GM12891 (cell line): Measurements from ENCODE around the gene DRAM1.

Experiments used
- DNase-seq: peaks from one replicate; pipeline ENCODE4 v3.0.0; 2011; ENCODE audit warnings: low spot score; ENCODE audit not compliant: insufficient read length
- FAIRE-seq: peaks from 2 replicates; lab custom pipeline; 2011; peaks lifted over from hg19 to GRCh38; lab: Jason Lieb, UNC
- PAX5 ChIP-seq: IDR thresholded peaks from 2 replicates; pipeline ENCODE4 v1.6.1; 2011; ENCODE audit warnings: low read length, moderate library complexity, mild to moderate bottlenecking; ENCODE audit not compliant: insufficient read depth, severe bottlenecking
- POLR2A ChIP-seq: IDR thresholded peaks from 2 replicates; pipeline ENCODE4 v1.6.1; 2011; ENCODE audit warnings: low read depth, low read length, control low read depth
- POLR2AphosphoS5 ChIP-seq: IDR thresholded peaks from 2 replicates; pipeline ENCODE4 v1.6.1; 2011; ENCODE audit warnings: low read depth, low read length, control low read depth
- POU2F2 ChIP-seq: IDR thresholded peaks from 2 replicates; pipeline ENCODE4 v1.6.1; 2011; ENCODE audit warnings: low read depth, mild to moderate bottlenecking, control low read depth, low read length, moderate library complexity
- SPI1 ChIP-seq: IDR thresholded peaks from 2 replicates; pipeline ENCODE4 v1.6.1; 2011; ENCODE audit warnings: low read depth, low read length, control low read depth
- TAF1 ChIP-seq: IDR thresholded peaks from 2 replicates; pipeline ENCODE4 v1.6.1; 2011; ENCODE audit warnings: low read depth, low read length, control low read depth

The DRAM1 gene

DNA sequence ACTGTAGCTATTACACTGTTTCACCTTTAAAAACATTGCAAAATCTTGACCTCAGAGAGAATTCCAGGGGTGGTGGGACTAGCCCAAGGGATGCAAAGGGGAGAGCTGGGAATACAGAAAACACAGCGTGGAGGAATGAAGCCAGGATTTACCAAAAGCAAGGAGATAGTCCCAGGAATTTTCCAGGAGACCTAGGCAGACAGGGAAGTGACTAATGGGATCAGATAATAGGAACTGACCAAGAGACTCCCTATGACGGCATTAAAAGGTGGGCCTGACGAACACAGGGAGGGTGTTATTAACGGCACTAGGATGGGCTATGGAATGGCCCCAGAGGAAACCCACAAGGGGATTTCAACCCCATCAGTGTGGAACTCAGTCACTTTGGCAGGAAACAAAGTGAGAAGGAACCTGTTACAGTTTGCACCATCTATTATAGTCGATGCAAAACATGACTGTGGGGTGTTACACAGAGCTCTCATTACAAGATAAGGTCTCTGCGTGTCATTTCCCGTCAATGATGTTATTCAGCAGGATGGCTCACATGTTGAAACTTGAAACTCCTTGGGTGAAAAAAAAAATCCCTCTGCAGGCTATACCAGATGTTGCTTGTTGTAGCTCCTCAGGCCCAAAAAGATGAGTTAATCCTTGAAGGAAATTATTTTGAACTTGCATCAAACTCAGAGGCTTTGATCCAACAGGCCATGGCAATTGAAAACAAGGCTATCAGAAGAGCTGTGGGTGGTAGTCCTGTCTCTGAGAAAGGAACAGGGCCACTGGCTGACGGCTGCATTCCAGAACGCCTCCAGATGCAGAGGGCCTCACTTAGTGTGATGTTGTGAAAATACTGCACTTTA, 58.7 kb downstream of the DRAM1 start:
- TF ChIP-seq SPI1 (0 out of 2 replicates have a peak, but pooled peaks have one; percentile 22), POLR2A (peak; percentile 94), PAX5 (no peak), TAF1 (peak; percentile 14; the same call in 1 of the 2 replicates), POLR2AphosphoS5 (peak; percentile 85; the same call in 1 of the 2 replicates), POU2F2 (no peak; the same call in 1 of the 2 replicates)
- DNase-seq: no peak
- peak; percentile 83 for FAIRE-seq

GRCh38 chr12:101939306-101939705, 61.9 kb downstream of the DRAM1 start:
- TF ChIP-seq TAF1: no peak
- TF ChIP-seq POU2F2: no peak
- no peak for TF ChIP-seq SPI1
- no peak for TF ChIP-seq PAX5
- TF ChIP-seq POLR2AphosphoS5: no peak
- no peak for TF ChIP-seq POLR2A
- no peak for FAIRE-seq
- DNase-seq: no peak

DNA sequence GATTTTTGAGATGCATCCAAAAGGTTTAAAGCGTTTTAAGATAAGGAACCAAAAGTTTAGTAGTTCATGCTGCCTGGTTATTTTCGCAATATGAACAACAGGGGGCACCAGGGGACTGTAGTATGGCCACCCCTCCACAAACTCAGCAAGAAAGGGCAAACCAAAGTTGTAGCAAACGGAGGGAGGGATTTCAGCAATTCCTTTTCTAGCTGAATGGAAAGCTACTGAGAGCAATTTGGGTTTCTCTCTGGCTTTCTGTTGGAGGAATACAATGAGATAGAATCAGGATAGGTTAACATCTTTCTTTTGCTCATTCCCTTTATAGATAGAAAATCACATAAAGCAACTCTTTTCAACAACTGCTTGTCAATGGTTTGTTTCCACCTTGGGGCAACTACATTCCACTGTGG, 62.5 kb downstream of the DRAM1 start:
- FAIRE-seq: peak; percentile 85
- TF ChIP-seq POU2F2 (no peak), TAF1 (no peak), PAX5 (no peak), SPI1 (no peak), POLR2A (no peak), POLR2AphosphoS5 (no peak)
- DNase-seq: no peak

GRCh38 chr12:101940400-101940950, 63.1 kb downstream of the DRAM1 start:
- TF ChIP-seq POU2F2 (no peak), POLR2AphosphoS5 (no peak), TAF1 (no peak)
- DNase-seq (no peak), FAIRE-seq (peak; percentile 74)

DNA sequence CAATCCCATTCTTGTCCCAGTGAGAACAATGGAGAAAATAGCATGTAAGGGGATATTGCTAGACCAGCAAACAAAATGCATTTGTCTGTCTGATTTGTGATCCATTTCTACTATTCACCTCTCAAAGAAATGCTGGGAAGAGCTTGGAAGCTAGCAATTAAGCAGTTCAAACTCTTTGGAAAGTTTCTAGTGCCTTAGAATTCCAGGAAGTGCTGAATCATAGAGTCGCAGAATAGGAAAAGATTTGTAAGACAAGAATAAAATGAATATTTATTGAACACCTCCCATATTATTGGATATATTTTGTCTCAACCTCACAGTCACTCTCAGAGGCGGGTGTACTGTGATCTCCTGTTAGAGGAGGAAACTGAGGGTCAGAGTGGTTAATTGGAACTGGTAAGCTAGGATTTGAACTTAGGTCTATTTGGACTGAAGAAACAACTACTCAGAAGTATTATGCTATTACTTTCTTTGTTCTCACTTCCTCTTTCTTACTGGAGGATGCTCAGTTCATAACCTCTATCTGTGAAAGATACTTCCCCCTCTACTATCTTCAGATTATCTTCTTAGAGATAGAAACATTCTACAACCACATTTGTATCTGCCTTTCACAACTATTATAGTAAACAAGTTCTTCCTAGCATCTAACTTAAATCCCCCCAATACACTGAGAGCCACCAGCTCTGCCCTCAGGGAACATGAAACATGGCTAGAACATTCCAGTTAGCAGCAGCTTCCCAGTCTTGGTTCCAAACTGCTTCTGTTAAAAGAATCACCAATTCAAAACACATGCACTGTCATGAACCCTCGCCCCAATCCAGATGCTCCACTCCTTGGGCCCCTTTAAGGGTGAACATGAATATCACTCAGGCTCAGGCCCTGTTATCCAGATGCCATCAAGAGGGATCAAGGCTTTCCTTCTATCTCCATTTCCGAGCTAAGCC, 64.2 kb downstream of the DRAM1 start:
- FAIRE-seq (peak; percentile 55), DNase-seq (no peak)
- TF ChIP-seq SPI1 (peak; percentile 98), POLR2AphosphoS5 (no peak)

DNA sequence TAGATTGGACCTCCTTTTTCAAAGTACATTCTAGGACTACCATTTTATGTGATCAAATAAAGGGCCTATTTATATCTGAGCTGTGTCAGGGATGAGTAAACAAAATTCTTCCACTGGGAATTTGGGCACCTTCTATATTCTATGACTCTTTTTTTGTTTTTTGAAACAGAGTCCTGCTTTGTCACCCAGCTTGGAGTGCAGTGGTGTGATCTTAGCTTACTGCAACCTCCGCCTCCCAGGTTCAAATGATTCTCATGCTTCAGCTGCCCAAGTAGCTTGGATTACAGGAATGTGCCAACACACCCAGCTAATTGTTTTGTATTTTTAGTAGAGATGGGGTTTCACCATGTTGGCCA, 64.8 kb downstream of the DRAM1 start:
- FAIRE-seq (no peak), DNase-seq (no peak)
- TF ChIP-seq PAX5: no peak
- no peak for TF ChIP-seq POU2F2
- TF ChIP-seq POLR2AphosphoS5: no peak
- TF ChIP-seq TAF1: no peak
- no peak for TF ChIP-seq POLR2A
- TF ChIP-seq SPI1: no peak

- FAIRE-seq (no peak), DNase-seq (no peak)
- TF ChIP-seq POLR2AphosphoS5: no peak
- no peak for TF ChIP-seq SPI1
- TF ChIP-seq PAX5: no peak
- no peak for TF ChIP-seq TAF1
- TF ChIP-seq POU2F2: no peak
- TF ChIP-seq POLR2A: no peak
Measured at GRCh38 chr12:101945369-101946232, 68.2 kb downstream of the DRAM1 start.

GRCh38 chr12:101946233-101946611, 68.8 kb downstream of the DRAM1 start:
- DNase-seq (no peak), FAIRE-seq (no peak)
- TF ChIP-seq SPI1: no peak
- no peak for TF ChIP-seq PAX5
